ENCODE measurements around the gene SYNDIG1L. TPM values are rescaled to one million over a fixed set of nuclear protein-coding genes. Genes with fewer than 3 reads are reported as not detected.

The SYNDIG1L gene
- total RNA-seq, 1 donor from 2014 or later, result not detected

DNA sequence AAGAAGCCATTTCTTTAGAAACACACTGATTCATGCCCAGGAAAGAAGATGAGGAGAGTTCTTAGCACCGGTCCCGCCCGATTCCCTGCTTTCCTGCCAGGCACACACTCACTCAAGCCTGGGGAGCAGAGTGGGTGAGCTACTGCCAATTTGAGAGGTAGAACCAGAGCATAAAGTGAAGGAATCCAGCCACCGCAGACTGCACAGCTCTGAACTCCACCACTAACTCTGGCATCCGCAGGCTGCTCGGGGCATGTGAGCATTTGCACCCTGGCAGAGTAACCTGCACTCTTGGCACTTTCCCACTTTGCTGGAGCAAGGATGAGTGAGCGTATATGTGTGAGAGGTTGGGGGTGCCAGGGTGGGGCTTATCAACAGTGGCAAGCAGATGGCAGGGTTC is 4.0 kb upstream of the SYNDIG1L start:
- intact Hi-C loops (cut with micrococcal nuclease), result no loop called here

DNA sequence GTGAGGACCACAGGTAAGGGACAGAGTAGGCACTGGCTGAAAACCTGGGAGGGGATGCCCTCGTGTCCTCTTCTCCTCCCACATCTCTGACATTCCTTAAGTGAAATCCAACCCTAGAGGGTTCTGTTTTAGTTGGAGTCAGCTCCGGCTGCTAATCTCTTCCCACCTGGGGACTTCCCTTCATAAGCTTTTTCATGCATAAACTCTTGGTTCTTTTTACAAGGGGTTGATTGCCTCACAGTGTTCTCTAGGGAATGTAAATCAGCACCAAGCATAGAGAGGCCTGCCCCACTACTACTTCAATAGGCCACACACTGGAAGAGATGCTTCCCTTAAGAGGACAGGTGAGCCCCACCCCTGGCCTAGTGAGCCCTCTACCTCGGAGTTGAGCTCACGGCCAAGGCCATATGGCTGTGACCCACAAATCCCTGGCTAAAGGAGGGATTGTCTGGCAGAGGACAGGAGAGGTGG is 3.2 kb upstream of the SYNDIG1L start:
- intact Hi-C loops (cut with micrococcal nuclease), result no loop called here

DNA sequence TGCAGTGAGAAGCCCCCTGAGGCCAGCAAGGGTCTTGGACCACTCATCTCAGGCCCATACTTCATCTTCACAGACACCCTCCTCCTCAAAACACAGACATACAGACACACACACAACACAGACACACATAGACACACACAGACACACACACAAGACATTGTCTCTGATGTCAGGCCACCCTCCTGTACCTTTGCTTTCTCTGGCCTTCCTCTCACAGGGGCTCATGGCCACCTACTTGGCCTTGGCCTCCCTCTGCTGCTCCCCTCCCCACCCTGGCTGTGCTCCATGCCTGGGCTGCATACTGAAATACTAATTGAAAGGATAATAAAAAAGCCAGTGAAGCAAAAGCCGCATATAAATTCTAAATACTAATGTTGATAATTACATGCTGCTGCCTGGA is 1.6 kb upstream of the SYNDIG1L start:
- intact Hi-C loops (cut with micrococcal nuclease), result no loop called here

DNA sequence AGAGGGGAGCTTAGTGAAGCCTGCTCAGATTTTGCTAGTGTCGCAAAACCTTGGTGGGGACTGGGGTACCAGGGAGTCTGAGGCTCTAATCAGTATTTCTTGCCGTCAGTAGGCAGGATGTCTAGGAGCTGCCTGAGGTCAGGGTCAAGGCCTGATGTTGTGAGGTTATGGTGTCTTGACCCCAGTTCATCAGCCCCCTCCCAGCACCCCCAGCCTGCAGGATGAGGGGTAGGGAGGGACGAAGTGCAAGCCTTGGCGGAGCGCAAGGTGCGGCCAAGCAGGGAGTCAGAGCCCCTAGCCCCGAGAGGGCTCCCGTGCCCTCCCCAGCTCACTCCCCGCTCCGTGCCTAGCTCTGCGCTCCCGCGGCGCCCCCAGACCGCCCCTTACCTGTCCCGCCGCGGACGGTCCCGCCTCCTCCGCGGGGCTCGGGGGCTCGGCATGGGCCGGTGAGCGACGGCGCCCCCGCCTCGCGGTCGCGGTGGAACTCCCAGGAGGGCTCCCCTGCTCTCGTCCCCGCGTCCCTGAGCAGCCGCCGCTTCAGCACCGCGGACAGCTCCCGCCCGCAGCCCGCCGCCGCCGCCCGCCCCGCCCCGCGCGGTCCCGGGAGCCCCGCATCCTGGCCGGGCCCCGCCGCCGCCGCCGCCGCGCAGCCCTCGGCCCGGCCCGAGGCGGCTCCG is 347 bp downstream of the SYNDIG1L start:
- intact Hi-C loops (cut with micrococcal nuclease), result no loop called here

DNA sequence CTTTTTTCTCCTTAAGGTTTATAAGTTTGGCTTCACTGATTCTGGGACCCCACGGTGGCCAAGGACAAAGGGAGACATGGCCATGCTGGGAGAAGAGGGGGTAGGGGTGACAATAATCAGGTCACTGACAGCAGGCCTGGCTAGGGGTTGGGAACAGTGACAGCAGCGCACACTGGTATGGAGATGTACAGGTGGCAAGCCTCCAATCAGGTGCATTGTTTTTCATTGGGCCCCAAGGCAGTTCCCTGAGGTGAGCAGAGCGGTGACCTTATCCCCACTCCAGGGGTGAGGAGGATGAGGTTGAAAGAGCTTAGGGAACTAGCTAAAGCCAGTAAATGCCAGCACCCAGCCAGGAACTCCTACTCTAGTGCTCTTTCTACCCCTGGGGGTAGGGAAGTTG is 1.4 kb downstream of the SYNDIG1L start:
- intact Hi-C loops (cut with micrococcal nuclease), result no loop called here

DNA sequence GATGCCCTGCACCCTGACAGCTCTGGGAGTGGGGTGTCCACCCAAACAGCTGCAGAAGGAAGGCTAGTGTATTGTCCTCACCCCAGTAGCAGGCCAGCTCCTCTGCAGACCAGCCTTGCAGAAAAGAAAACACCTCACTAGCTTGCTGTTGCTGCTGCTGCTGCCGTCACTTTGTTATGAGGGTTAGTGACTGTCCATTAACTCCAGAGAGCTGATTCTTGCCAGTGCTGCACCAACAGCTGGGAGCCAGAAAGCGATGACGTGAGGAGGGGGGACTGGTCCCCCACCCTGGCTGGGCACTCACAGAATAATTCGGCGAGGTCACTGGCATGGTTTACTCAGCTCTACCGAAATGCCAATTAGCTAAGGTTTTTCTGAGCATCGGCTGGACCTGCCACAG is 2.8 kb downstream of the SYNDIG1L start:
- intact Hi-C loops (cut with micrococcal nuclease), result no loop called here

DNA sequence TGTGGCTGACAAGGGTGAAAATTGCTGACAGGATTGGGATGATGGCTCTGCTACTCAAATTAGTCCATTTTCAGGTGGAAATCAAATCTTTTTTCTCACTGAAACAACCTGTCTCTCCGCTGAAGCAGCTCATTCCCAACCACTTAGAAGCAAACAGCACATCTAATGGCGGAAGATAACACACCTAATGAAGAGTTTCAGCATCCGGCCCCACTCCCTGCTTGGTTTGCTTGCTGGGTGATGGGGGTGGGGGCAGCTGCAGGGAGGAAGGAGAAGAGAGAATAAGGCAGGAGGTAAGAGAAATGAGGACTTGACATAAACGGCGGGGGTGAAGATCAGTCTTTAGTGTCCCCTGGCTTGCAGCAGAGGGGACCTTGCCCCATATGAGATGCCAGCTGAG is 4.0 kb downstream of the SYNDIG1L start:
- intact Hi-C loops (cut with micrococcal nuclease), result no loop called here

DNA sequence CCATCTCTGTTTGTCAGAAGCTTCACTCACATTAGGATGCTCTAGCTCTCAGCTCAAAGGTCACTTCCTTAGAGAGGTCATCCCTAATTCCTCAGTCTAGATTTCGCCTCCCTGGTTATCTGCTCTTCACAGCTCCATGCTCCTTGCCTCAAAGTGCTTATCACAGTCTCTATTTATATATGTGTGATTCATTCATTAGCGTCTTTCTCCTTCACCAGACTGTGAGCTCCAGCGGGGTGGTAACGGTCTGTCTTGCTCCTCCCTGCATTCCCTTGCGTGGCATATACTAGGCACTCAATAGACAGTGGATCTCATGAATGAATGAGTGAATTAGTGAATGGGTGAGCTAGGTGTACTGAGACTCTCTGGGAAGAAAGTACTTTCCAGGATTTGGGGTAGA is 6.9 kb downstream of the SYNDIG1L start:
- intact Hi-C loops (cut with micrococcal nuclease), result no loop called here

DNA sequence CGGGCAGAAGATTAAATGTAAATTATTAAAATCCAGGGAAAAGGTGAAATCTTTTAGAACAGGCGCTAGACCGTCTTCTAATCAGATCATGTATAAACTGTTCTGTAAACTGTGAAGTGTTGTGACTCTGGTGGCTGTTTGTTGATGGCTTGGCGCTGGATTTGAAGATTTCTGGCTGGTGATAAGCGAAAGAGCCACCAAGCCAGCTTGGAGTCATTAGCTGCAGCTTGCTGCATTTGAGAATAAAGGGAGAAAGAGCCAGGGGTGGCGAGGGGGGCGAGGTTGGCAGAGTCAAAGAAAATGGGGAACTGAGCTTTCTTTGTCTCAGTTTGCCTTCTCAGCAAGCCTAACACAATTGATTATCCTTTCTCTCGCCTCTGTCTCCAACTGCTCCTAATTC is 8.0 kb downstream of the SYNDIG1L start:
- intact Hi-C loops (cut with micrococcal nuclease), result no loop called here

DNA sequence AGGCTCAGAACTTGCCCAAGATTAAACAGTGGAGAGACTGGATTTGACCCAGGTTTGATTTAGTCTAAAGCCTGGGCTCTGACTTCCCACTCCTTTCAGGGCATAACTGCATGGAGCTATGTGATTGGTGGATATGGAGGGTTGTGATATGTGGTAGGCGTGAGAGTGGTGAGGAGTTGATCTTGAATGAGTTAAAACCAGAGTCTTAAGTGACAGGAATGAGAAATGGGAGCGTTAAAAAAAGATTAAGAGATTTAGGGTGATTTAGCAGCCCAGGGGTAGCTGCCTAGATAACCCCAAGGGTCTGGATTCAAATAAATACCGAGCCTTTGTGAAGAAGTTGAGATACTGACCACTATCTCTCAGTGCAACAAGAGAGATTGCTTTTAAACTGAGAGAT is 8.4 kb downstream of the SYNDIG1L start:
- intact Hi-C loops (cut with micrococcal nuclease), result no loop called here

DNA sequence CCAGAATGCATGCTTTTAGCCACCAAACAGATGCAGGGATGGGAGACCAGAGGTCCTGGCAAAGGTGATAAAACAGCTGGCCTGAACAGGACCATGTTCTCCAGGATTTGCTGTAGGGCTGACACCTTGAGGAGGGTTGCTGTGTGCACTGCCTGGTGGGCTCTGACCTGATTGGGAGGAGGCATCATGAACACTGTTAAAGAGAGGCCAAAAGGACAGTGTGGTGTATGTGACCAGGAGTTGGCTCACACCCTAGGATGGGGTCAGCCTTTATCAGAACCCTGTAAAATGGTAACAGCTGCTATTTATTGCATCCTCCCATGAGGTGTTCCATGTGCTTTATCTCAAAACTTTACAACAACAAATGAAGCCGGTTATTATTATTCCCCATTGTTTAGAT is 8.8 kb downstream of the SYNDIG1L start:
- intact Hi-C loops (cut with micrococcal nuclease), result no loop called here

DNA sequence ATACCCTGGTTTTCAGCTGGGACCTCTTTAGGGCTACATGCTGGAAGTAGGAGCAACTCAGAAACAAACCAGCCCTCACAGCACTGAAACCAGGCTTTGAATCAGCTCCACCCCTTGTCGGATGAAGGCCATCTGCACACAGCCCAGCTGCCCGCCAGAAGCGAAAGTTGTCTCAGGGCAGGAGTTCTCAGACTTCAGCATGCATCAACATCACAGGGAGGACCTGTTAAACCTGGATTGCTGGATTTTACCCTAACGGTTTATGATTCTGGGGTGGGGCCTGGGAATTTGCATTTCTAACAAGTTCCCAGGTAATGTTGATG is 10.9 kb downstream of the SYNDIG1L start:
- intact Hi-C loops (cut with micrococcal nuclease), result no loop called here

DNA sequence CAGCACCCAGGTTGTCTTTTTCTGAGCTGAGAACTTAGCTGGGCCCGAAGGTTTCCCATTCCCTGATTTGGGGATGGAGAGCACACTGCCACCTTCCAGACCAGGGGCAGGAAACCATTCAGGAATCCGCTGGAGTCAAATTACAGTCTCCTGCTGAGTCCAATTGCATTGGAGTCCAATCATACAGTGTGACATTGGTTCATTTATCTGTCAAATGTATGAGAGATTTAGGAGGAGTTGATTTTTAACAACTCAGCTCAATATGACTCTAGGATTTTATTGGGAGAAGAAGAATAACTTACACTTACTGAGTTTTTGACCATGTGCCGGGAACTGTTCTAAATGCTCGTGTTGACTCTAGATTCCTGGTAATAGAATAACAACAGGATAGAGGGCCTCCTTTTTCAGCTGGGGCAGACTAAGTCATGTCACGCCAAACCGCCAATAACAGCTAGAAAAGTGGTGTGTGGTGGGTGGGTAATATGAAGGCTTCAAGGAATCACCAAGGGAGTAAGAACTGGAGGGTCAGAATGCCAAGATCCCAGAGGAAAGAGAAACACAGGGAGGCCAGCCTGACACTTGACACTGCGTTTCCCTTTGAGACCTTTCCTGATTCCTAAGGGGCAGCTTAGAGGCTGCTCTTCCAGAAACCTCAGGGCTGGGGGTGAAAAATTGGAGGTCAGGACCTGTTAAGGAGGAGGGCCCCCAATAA is 11.5 kb downstream of the SYNDIG1L start:
- intact Hi-C loops (cut with micrococcal nuclease), result no loop called here

DNA sequence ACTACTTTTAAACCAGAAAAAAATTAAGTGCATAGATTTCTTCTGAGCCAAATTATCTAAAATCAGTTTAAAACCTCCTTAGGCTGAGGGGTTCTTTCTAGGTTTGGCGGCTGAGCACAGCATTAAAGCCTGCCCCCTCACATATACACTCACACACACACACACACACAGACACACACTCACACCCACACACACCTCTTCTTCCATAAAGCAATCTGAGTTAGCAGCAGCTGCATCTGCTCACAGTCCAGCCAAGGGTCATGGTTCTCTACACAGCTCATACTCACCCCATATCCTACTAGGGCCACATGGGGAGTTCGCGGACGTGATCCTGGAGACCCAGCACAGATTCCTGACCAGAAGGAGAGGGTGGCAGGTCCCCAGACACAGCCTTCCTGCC is 12.4 kb downstream of the SYNDIG1L start:
- intact Hi-C loops (cut with micrococcal nuclease), result no loop called here

DNA sequence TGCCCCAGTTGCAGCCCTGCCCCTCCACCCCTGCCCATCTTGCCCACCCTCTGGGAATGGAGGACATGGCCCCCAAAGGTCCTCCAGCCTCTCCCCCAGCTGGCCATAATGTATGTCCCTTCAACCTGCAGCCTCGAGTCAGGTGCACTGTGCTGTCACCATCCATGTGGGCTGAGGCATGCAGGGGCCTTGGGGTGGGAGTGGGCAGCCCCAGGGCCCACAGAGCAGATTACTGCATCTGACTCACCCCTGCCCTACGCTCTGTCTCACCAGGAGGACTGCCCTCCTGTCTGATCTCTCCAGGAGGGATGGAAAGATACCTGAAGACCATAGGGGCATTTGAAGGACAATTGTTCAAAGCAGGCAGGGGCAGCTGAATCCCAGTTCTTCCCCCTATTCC is 13.3 kb downstream of the SYNDIG1L start:
- intact Hi-C loops (cut with micrococcal nuclease), result no loop called here

DNA sequence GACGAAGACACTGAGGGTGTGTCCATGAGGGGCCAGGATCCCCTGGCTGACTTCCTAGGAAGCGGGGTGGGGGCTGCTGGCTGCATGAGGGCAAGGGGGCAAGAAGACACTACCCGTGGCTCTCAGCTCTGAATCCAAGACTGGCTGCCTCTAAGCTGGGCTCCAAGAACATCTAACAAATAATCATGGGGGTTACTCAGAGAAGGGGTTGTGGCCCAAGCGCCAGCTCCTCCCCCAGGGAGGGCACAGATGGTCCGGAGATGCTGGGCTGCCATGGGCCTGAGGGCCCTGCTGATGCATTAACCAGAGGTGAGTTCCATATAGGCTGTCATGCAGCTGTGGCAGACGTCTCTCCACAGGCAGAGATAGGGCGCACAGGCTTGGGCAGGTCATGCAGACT is 14.3 kb downstream of the SYNDIG1L start:
- intact Hi-C loops (cut with micrococcal nuclease), result no loop called here

DNA sequence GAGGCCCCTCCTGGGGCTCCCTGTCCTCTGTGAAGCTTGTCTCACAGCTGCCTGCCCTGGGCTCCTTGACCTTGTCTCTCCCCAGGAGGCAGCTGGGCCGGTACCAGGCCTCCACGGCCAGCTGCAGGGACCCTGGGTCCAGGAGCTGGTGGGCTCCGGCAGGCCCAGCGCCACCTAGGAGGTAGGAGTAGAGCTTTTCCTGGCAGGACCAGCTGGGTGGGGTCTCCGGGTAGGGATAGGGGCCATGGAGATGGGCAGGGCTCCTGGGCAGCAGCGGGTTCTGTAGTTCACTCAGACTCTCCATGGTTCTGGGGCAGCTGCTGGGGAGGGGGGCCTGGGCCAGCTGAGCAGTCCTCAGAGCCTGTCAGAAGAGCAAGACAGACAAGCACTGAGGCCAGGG is 16.6 kb downstream of the SYNDIG1L start:
- intact Hi-C loops (cut with micrococcal nuclease), result no loop called here

DNA sequence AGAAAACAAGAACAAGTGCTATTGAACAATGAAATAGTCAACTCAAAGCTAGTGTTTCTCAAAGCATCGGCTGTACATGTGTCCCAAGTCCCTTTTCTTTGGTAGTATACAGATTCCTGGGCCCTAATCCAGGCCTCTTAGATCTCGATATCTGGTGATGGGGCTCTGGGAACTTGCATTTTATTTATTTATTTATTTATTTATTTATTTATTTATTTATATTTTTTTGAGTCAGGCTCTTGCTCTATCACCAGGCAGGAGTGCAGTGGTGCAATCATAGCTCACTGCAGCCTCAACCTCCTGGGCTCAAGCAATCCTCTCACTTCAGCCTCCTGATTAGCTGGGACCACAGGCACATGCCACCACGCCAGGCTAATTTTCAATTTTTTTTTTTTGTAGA is 17.1 kb downstream of the SYNDIG1L start:
- intact Hi-C loops (cut with micrococcal nuclease), result no loop called here

DNA sequence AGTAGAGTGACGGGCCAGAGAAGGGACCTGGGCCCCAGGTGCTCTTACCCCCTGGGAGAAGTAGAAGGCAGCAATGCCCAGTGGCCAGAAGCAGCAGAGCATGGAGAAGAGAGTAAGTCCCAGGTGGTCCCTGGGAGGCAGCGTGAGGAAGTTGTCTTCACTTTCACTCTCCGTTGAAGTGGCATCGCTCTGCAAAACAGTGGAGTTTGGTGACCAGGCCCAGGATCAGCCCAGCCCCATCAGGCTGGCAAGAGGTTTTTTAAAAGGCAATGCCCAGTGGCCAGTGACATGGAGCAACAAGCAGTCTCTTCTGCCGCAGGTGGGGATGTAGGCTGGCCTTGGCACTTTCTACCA is 18.2 kb downstream of the SYNDIG1L start:
- intact Hi-C loops (cut with micrococcal nuclease), result no loop called here

DNA sequence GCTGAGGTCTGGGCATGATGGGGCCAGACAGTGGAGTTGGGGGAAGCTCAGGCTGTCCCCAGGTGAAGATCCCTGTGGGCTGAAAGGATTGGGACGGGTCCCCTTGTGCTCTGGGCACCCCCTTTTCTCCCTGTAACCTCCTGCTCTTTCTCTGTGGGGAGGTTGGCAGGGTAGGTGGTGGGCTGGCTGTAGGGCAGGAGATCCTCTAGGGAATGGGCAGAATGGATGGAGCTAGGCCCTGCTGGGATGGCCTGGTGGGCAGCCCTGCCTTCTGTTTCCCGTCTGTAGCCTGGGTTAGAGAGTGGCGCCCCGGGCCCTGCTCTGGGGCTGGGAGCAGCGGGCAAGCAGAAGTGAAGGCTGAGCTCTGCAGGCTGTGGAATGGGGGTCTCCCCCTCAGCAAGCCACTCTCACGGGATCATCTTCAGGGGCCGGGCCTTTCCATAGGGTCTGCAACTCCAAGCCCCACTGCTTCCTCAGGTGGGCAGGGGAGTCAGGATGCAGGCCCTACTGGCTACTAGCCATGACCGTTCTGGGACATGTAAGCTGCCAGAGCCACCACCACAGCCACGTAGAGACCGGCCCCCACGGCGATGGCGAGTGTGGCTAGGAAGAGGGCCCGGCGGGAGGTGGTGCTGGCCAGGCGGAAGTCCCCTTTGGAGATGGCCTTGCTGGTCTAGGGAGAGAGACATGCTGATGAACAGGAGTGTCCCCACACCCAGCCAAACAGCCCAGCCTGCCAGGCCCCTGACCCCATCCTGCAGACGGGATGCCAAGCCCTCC is 18.8 kb downstream of the SYNDIG1L start:
- intact Hi-C loops (cut with micrococcal nuclease), result no loop called here

DNA sequence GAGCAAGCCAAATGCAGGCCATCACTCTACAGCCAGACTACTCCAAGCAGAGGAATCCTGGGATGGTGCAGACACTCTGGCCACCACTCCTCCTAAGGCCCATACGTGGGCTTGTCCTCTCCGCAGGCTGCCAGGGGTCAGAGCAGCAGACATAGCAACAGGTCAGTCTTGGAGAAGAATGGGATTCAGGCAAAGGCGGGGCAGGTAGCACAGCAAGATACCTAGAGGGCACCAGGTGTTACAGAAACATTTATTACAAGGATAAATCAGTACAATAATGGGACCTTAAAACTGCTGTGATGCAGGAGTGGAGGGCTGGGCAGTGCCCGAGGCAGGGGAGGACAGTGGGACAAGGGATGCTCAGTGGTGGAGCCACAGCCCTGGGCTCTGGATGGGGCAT is 20.3 kb downstream of the SYNDIG1L start:
- intact Hi-C loops (cut with micrococcal nuclease), result no loop called here

DNA sequence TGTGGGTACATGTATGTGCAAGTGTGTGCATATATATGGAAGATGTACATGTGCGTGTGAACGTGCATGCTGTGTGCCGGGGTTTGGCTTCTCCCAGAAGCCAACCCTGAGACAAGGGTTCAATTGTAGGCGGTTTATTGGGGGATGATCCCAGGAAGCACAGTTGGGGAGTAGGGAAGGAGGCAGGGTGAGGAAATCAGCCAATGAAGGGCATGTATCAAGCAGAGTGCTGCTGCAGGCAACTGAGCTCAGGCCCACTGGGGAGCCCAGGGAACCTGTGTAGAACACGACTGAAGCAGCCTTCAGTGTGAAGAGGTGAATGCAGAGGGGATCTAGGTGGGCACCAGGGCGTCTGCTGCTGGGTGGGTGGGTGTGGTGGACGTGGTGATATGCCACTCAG is 21.6 kb downstream of the SYNDIG1L start:
- intact Hi-C loops (cut with micrococcal nuclease), result no loop called here
